K562 (cell line): ENCODE data around the gene LGALS3BP. TPM values are rescaled to one million over a fixed set of nuclear protein-coding genes. Genes with fewer than 3 reads are reported as not detected.
A peak's percentile ranks its signal among the peaks of the same experiment; 100 is the strongest.

ENCODE experiments used
- ATAC-seq: fragments of 200-7000 bp; cut with Tn5 transposase; 3 replicates; pipeline ENCODE4 v1.9.1; 2020; ENCODE audit warnings: moderate library complexity
- Bru-seq: library from RNA; stranded (reverse); fragments of 400-500 nt; gene quantifications from one replicate; lab custom pipeline; 2021; lab: Mats Ljungman, UMichigan
- BruChase-seq, 2 experiments: library from RNA; stranded (reverse); fragments of 400-500 nt; gene quantifications; one replicate each; lab custom pipeline; 2021; lab: Mats Ljungman, UMichigan
- BruUV-seq: library from RNA; stranded (reverse); fragments of 400-500 nt; replicated peaks from 2 replicates; lab custom pipeline; 2021; lab: Mats Ljungman, UMichigan
- CTCF ChIA-PET: fragments of 300-600 bp; formaldehyde crosslinking; extraction: SDS; loops from one replicate; lab custom pipeline; 2021; ENCODE audit warnings: low intra/inter-chr PET ratio; lab: Yijun Ruan, JAX
- POLR2A ChIA-PET: fragments of 300-600, 350-650 bp; sonication (Branson Sonifier 250); formaldehyde crosslinking; extraction: SDS; loops from one replicate; lab custom pipeline; 2021; ENCODE audit warnings: antibody characterized with exemption, inconsistent platforms; lab: Yijun Ruan, JAX
- DNase-seq, 4 experiments: peaks; one replicate each; pipeline versions ENCODE4 v3.0.0 to v3.0.0-alpha.2; 2011 to 2018; ENCODE audit warnings: low spot score in 3 of 4, mixed read lengths in 3 of 4; ENCODE audit errors: extremely low read depth in 1 of 4
- FAIRE-seq: peaks from 2 replicates; lab custom pipeline; 2011; peaks lifted over from hg19 to GRCh38; lab: Jason Lieb, UNC
- H2AFZ ChIP-seq: 2 replicates; pipeline ENCODE4 v1.6.0; 2011; ENCODE audit warnings: low read depth, low read length, control low read depth, inconsistent platforms
- H3K27ac ChIP-seq: fragments of 200-600 bp; 3 replicates; pipeline ENCODE4 v1.8.0; 2011; ENCODE audit warnings: low read depth, mild to moderate bottlenecking, control low read depth, inconsistent platforms, low read length, moderate library complexity, mixed read lengths; ENCODE audit errors: extremely low read depth
- H3K27me3 ChIP-seq, 2 experiments: fragments of 300-600 bp in 1 of 2; 2 replicates in 1 of 2; 3 replicates in 1 of 2; pipeline versions ENCODE4 v1.6.0 to v1.8.0; 2011; ENCODE audit warnings: inconsistent platforms in 2 of 2, low read length in 2 of 2, mild to moderate bottlenecking in 1 of 2, mixed read lengths in 1 of 2, moderate library complexity in 1 of 2; ENCODE audit not compliant: control insufficient read depth in 2 of 2, insufficient read depth in 2 of 2
- H3K36me3 ChIP-seq: fragments of 300-600 bp; 3 replicates; pipeline ENCODE4 v1.8.0; 2011; ENCODE audit warnings: mild to moderate bottlenecking, low read length, inconsistent platforms; ENCODE audit not compliant: control insufficient read depth, insufficient read depth
- H3K4me1 ChIP-seq, 2 experiments: fragments of 200-600 bp in 1 of 2; replicated peaks in 1 of 2; 2 replicates in 1 of 2; 3 replicates in 1 of 2; pipeline versions ENCODE4 v1.5.1 to v1.8.0; 2011; ENCODE audit warnings: inconsistent platforms in 2 of 2, low read length in 2 of 2, mild to moderate bottlenecking in 1 of 2, mixed read lengths in 1 of 2, moderate library complexity in 1 of 2; ENCODE audit not compliant: control insufficient read depth in 2 of 2, insufficient read depth in 2 of 2
- H3K4me2 ChIP-seq: 2 replicates; pipeline ENCODE4 v1.6.1; 2011; ENCODE audit warnings: low read length, control low read depth, inconsistent platforms, mixed read lengths; ENCODE audit not compliant: insufficient read depth
- H3K4me3 ChIP-seq: fragments of 200-600 bp; sonication (generic), shearing (Covaris generic); 2 replicates; pipeline ENCODE4 v1.5.1; 2016; ENCODE audit warnings: control low read depth, inconsistent platforms
- H3K79me2 ChIP-seq: fragments of 200-600 bp; 3 replicates; pipeline ENCODE4 v1.8.0; 2011; ENCODE audit warnings: low read length, inconsistent platforms; ENCODE audit not compliant: control insufficient read depth, insufficient read depth
- H3K9ac ChIP-seq, 2 experiments: 2 replicates each; pipeline versions ENCODE4 v1.6.0 to v1.6.1; 2011; ENCODE audit warnings: low read depth in 2 of 2, low read length in 2 of 2, control low read depth in 1 of 2, inconsistent platforms in 1 of 2, mild to moderate bottlenecking in 1 of 2, mixed read lengths in 1 of 2; ENCODE audit not compliant: insufficient read depth in 1 of 2
- H3K9me1 ChIP-seq: one replicate; pipeline ENCODE4 v1.6.0; 2011; ENCODE audit warnings: inconsistent platforms, mild to moderate bottlenecking, low read length, moderate library complexity; ENCODE audit not compliant: control insufficient read depth, insufficient read depth
- H3K9me3 ChIP-seq: replicated peaks from 2 replicates; pipeline ENCODE4 v1.5.1; 2011; ENCODE audit warnings: low read depth, low read length, inconsistent platforms; ENCODE audit not compliant: control insufficient read depth, insufficient read depth
- H4K20me1 ChIP-seq: replicated peaks from 2 replicates; pipeline ENCODE4 v1.6.1; 2011; ENCODE audit warnings: low read length, inconsistent platforms, mixed read lengths; ENCODE audit not compliant: control insufficient read depth, insufficient read depth
- CUX1 ChIP-seq: fragments of 200-800 bp; sonication (Bioruptor generic); IDR thresholded peaks from 2 replicates; pipeline ENCODE4 v1.6.1; 2016; ENCODE audit warnings: missing genetic modification characterization, missing compliant biosample characterization
- GABPB2 ChIP-seq: fragments of 250-450 bp; sonication (Bioruptor Pico); conservative IDR thresholded peaks from 2 replicates; pipeline ENCODE4 v1.5.1; 2021; ENCODE audit warnings: mild to moderate bottlenecking
- L3MBTL2 ChIP-seq: fragments of 450-650 bp; IDR thresholded peaks from 2 replicates; pipeline ENCODE4 v1.6.1; 2016; ENCODE audit warnings: mild to moderate bottlenecking, moderate library complexity
- PRPF4 ChIP-seq: fragments of 200-400 bp; formaldehyde crosslinking; IDR thresholded peaks from one replicate; pipeline ENCODE4 v1.6.1; 2017; ENCODE audit warnings: low read length, low read depth, mild to moderate bottlenecking; ENCODE audit not compliant: insufficient read depth, poor library complexity, severe bottlenecking
- U2AF2 ChIP-seq: fragments of 200-400 bp; formaldehyde crosslinking; optimal IDR thresholded peaks from 2 replicates; pipeline ENCODE3; 2017; ENCODE audit warnings: low read depth, mild to moderate bottlenecking, low read length
- ZNF212 ChIP-seq: fragments of 450-650 bp; formaldehyde crosslinking; IDR thresholded peaks from 2 replicates; pipeline ENCODE4 v1.4.0; 2020; ENCODE audit warnings: mild to moderate bottlenecking
- ZNF639 ChIP-seq, 2 experiments: fragments of 200-800 bp in 1 of 2; sonication (Bioruptor generic) in 1 of 2; sonication (generic) in 1 of 2; formaldehyde crosslinking in 1 of 2; IDR thresholded peaks in 1 of 2; conservative IDR thresholded peaks in 1 of 2; 2 replicates each; pipeline versions ENCODE4 v1.5.0 to v1.6.1; 2016 to 2020; ENCODE audit warnings: missing compliant biosample characterization in 1 of 2, missing genetic modification characterization in 1 of 2, missing genetic modification reagents in 1 of 2
- WGBS: fragments of 100-300 bp; shearing (Covaris generic); methylation state at CpG from one replicate; pipeline ENCODE4 v1.1.6; 2016; ENCODE audit warnings: low coverage, mixed read lengths; ENCODE audit not compliant: insufficient coverage; ENCODE audit errors: missing lambda C conversion rate; 5-methylcytosine and 5-hydroxymethylcytosine counted together
- in situ Hi-C: fragments of 300-500 bp; cut with MboI; formaldehyde crosslinking; loops from 4 replicates; pipeline ENCODE4 v1.15.0; 2018; ENCODE audit warnings: inconsistent platforms, mixed read lengths
- intact Hi-C: fragments of 100-400 bp; cut with micrococcal nuclease; formaldehyde crosslinking; loops from 2 replicates; pipeline ENCODE4 v1.14.2; 2022
- long read RNA-seq, 3 experiments: library from polyadenylated mRNA in 2 of 3; library from RNA in 1 of 3; unstranded in 2 of 3; stranded (forward) in 1 of 3; transcript quantifications; one replicate each; pipeline ENCODE4 v2.0.0, GENCODE V29; 2019 to 2022
- polyA minus RNA-seq, 3 experiments: library from RNA; depleted of rRNA, polyadenylated mRNA; stranded (reverse); fragments of >200 nt; gene quantifications; 2 replicates each; pipeline ENCODE4 v1.2.3, GENCODE V29; 2011
- polyA plus RNA-seq, 8 experiments: library from polyadenylated mRNA; depleted of rRNA in 4 of 8; stranded (reverse) in 5 of 8; unstranded in 3 of 8; fragments of >200 nt; fragmentation: Nextera tagmentation in 2 of 8; fragmentation: Illumina TruSeq in 1 of 8; extraction: Ambion mirVana in 2 of 8; extraction: Trizol in 1 of 8; gene quantifications; 2 replicates each; pipeline versions ENCODE4 v1.2.1 to v1.2.3, GENCODE V29; 2011 to 2014; ENCODE audit warnings: inconsistent platforms in 1 of 8, missing spikeins in 1 of 8
- total RNA-seq, 7 experiments: library from RNA; depleted of rRNA in 6 of 7; stranded (reverse); fragments of >200 nt in 6 of 7; fragmentation: Illumina TruSeq in 2 of 7; extraction: Trizol in 2 of 7; gene quantifications; 2 replicates each; pipeline versions ENCODE4 v1.2.1 to v1.2.3, GENCODE V29; 2011 to 2021; ENCODE audit warnings: low replicate concordance in 1 of 7

The LGALS3BP gene
- total RNA-seq (2011; cell fraction: chromatin; rRNA removed; ENCODE audit: low replicate concordance), result 1.6 and 6.3 TPM in 2 replicates
- total RNA-seq (2011; cell fraction: nucleolus; rRNA removed), result 7.7 and 7.8 TPM in 2 replicates
- total RNA-seq (2011; cell fraction: nucleoplasm; rRNA removed), result 4.3 and 5.4 TPM in 2 replicates
- 4.8 and 5.9 TPM in 2 replicates for total RNA-seq (2014; rRNA removed)
- 0.73 and 1.4 TPM in 2 replicates for total RNA-seq (2014; rRNA removed; fragmentation: Illumina TruSeq; extraction: Trizol)
- 4.4 and 4.7 TPM in 2 replicates for total RNA-seq (2015; rRNA removed; fragmentation: Illumina TruSeq; extraction: Trizol)
- 5.3 and 8.7 TPM in 2 replicates for total RNA-seq (2021)
- polyA plus RNA-seq (2011; rRNA removed), result 0.68 and 2.4 TPM in 2 replicates
- polyA plus RNA-seq (2011; cell fraction: cytosol; rRNA removed), result 1.2 and 2.3 TPM in 2 replicates
- polyA plus RNA-seq (2011; cell fraction: nucleus; rRNA removed), result 3.9 and 8.1 TPM in 2 replicates
- 8.6 and 29.2 TPM in 2 replicates for polyA plus RNA-seq (2012)
- polyA plus RNA-seq (2014; fragmentation: Illumina TruSeq; extraction: Trizol), result 3.8 and 4.2 TPM in 2 replicates
- polyA plus RNA-seq (2014; fragmentation: Nextera tagmentation; extraction: Ambion mirVana), result under 1 TPM; 0.39 to 0.59 TPM
- polyA plus RNA-seq (2014; rRNA removed), result 3.2 and 3.3 TPM in 2 replicates
- 1.1 and 1.3 TPM in 2 replicates for polyA minus RNA-seq (2011; rRNA and poly(A)+ RNA removed)
- 4.7 and 6.4 TPM in 2 replicates for polyA minus RNA-seq (2011; cell fraction: cytosol; rRNA and poly(A)+ RNA removed)
- polyA minus RNA-seq (2011; cell fraction: nucleus; rRNA and poly(A)+ RNA removed), result 1.4 and 2.8 TPM in 2 replicates
- Bru-seq, nascent RNA, result percentile 42 among the genes with signal in this experiment
- percentile 38 among the genes with signal in this experiment for BruChase-seq, experiment 1, labeled RNA remaining after a 2-hour chase
- percentile 38 among the genes with signal in this experiment for BruChase-seq, experiment 2, labeled RNA remaining after a 6-hour chase
- long read RNA-seq, experiment 1, transcript LGALS3BP-201 (6 exons, 2,405 nt), result major isoform, 5 of 8 reads
- long read RNA-seq, experiment 1, partial matches to known transcripts, result 0 of 8 reads
- long read RNA-seq, experiment 1, other reads (novel, unspliced or antisense), result 3 of 8 reads
- long read RNA-seq, experiment 2, transcript LGALS3BP-201 (6 exons, 2,405 nt), result major isoform, 7 of 9 reads
- long read RNA-seq, experiment 2, partial matches to known transcripts, result 0 of 9 reads
- long read RNA-seq, experiment 2, other reads (novel, unspliced or antisense), result 0 of 9 reads
- long read RNA-seq, experiment 3, partial matches to known transcripts, result 0 of 1 reads
- long read RNA-seq, experiment 3, other reads (novel, unspliced or antisense), result 0 of 1 reads

- peaks cover 0 to 39% of the 10 kb centered on the region in 2 experiments; a peak in 3 of 5 replicates for H3K4me1 ChIP-seq
- no TSS peak for BruUV-seq
- peak in 1 of 4 experiments; percentile 47 for DNase-seq
- intact Hi-C loops (no loop called here), in situ Hi-C loops (no loop called here)
- H3K27me3 ChIP-seq, result no peaks in the 10 kb centered on the region
- WGBS, result 53% methylated on average over 14 of the region's 16 CpGs
- H3K4me2 ChIP-seq, result no peak within 1 kb of the TSS
- ChIA-PET POLR2A (interaction anchor here (0.5 to 1.1 kb wide), 2 partner anchors 13 to 59 kb away, joined by 3 to 6 read pairs; no protein-coding TSS in a partner anchor), CTCF (no interaction called here)
- FAIRE-seq, result no peak
- no peaks in the 10 kb centered on the region for H3K9me1 ChIP-seq
- H3K36me3 ChIP-seq, result no peaks in the 10 kb centered on the region
- no peaks in the 10 kb centered on the region for H4K20me1 ChIP-seq
- peak within 1 kb of the TSS; percentile 87 for H2AFZ ChIP-seq
- ATAC-seq, result peak; percentile 55
- H3K4me3 ChIP-seq, result no peak within 1 kb of the TSS
- peak within 1 kb of the TSS in 1 of 2 experiments; percentile 31; a peak in 1 of 4 replicates for H3K9ac ChIP-seq
- no peaks in the 10 kb centered on the region for H3K79me2 ChIP-seq
- H3K9me3 ChIP-seq, result no peaks in the 10 kb centered on the region
- H3K27ac ChIP-seq, result no peak within 1 kb of the TSS
- TF ChIP-seq ZNF639 (CRISPR knock-in tag; conservative IDR thresholded peaks at IDR 0.05 in 1 of 2, IDR thresholded peaks at IDR 0.05 in 1 of 2) (0 out of 4 replicates have a peak, but pooled peaks of 1 of the 2 experiments have one; percentile 46), L3MBTL2 (peak; percentile 28; the same call in 1 of the 2 replicates), GABPB2 (CRISPR knock-in tag) (no peak), U2AF2 (no peak), PRPF4 (no peak), ZNF212 (no peak), CUX1 (CRISPR knock-in tag) (0 out of 2 replicates have a peak, but pooled peaks have one; percentile 23)
Observed at GRCh38 chr17:78979780-78980623, at the start of gene LGALS3BP. Gene LGALS3BP (minus strand): TSS chr17:78979923. CDS start chr17:78977191, 2,732 bp downstream.
